HG03095 (cell line): Measurements from ENCODE around the gene TNFSF9.
"Not testable (repeated sequence)": the region's sequence is repeated elsewhere in the genome, so short reads cannot be mapped to it uniquely, and the experiment has no call there.

Experiments
- ATAC-seq: cut with Tn5 transposase; IDR thresholded peaks from one replicate; pipeline ENCODE4 v1.9.1; 2021; ENCODE audit warnings: moderate library complexity; ENCODE audit not compliant: unreplicated experiment

The TNFSF9 gene

GRCh38 chr19:6568816-6569215 is 38.0 kb downstream of the TNFSF9 start:
- no peak for ATAC-seq

- ATAC-seq: no peak
These were observed 39.9 kb downstream of the TNFSF9 start for GRCh38 chr19:6570764-6571163.

- no peak for ATAC-seq
These were observed 40.3 kb downstream of the TNFSF9 start for GRCh38 chr19:6571167-6571566.

GRCh38 chr19:6572217-6572616 is 41.4 kb downstream of the TNFSF9 start:
- no peak for ATAC-seq

GRCh38 chr19:6573350-6573749 is 42.5 kb downstream of the TNFSF9 start:
- ATAC-seq: no peak

- no peak for ATAC-seq
These were observed 46.1 kb downstream of the TNFSF9 start for GRCh38 chr19:6576869-6577475.

GRCh38 chr19:6577476-6578125 is 46.8 kb downstream of the TNFSF9 start:
- peak; percentile 73 for ATAC-seq

- ATAC-seq: no peak
These were observed 48.8 kb downstream of the TNFSF9 start for GRCh38 chr19:6579450-6580178.

- ATAC-seq: no peak
These were observed 49.5 kb downstream of the TNFSF9 start for GRCh38 chr19:6580313-6580712.

GRCh38 chr19:6582515-6583484 is 52.0 kb downstream of the TNFSF9 start:
- not testable (repeated sequence) for ATAC-seq
